GM04504 (cell line): ENCODE results near the gene TSPAN9.
"Not testable (repeated sequence)": the region's sequence is repeated elsewhere in the genome, so short reads cannot be mapped to it uniquely, and the experiment has no call there.

ENCODE experiments used
- DNase-seq: peaks from one replicate; pipeline ENCODE4 v3.0.0-alpha.2; 2012; ENCODE audit warnings: low read depth

TSPAN9 gene

DNA sequence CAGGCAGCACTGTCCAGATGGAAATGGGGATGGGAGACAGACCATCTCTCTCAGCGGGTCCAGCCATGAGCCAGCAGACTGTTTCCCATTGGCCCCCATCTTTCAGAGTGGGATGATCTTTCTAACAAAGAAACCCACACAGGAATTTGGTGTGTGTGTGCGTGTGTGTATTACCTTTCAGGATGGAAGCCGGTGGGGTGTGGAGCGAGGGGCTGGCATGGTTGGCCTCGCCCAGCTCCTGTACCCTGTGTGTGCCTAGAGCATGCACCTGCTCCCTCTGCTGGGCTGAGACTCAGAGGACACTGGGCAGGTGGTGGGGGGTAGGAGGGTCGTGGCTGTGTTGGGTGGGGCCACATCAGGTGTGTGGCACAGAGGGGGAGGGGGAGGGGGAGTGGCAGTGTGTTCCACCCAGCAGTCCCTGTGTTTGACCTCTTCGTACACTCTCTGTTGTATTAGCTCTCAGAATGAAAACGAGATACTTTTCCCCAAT, 33.0 kb upstream of the TSPAN9 start:
- no peak for DNase-seq

DNA sequence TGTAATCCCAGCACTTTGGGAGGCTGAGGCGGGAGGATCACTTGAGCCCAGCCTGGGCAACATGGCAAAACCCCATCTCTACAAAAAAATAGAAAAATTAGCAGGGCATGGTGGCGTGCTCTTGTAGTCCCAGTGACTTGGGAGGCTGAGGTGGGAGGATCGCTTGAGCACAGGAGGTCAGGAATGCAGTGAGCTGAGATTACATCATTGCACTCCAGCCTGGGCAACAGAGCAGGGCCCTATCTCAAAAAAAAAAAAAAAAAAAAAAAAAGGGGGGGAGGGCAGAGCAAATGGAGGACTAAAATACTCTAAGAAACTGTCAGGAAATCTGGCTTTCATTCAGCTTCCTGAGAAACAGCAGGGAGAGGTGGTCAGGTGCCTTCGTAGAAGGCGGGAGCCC, 31.7 kb upstream of the TSPAN9 start:
- no peak for DNase-seq

DNA sequence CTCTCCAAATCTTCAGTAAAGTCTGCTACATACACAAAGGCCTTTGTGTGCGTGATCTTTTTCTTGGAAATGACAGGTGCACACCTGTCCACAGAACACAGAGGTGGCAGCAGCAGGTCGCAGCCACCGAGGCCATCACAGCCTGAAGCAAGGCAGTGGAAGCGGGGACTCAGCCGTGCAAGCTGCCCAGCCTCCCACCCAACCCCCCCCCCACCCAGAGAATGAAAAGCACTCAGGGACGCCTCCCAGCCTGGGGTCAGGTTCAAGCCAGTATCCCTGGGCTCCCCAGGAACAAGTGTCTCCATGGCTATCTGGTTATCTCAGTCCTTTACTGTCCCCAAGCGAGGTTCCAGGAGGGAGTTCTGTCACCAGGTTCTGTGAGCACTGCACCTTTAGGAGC, 31.2 kb upstream of the TSPAN9 start:
- DNase-seq: no peak

DNA sequence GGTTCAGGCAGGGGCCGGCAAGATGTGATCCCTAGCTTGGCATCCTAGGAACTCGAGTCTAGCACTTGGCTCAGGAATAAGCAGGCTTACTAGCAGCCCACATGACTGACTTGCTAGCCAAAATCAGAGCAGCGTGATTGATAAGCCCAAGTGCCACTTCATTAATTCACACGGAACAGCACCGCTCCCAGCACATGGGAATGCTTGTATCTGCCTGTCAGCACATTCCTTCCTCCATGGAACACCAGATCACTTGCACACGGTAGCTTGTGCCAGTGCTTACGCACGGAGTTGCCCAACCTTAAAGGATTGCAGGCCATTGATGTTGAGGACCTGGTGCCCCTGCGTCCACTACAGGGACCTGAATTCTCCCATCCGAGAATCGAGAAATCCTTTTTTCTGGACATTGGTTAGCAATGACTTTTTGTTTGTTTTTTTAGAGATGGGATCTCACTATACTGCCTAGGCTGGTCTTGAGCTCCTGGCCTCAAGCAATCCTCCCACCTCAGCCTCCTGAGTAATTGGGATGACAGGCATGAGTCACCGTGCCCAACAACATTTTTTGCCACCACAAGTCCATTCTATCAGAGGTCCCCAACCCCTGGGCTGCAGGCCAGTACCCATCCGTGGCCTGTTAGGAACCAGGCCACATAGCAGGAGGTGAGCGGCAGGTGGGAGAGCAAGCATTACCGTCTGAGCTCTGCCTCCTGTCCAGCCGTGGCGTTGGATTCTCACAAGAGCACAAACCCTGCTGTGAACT, 30.6 kb upstream of the TSPAN9 start:
- no peak for DNase-seq

DNA sequence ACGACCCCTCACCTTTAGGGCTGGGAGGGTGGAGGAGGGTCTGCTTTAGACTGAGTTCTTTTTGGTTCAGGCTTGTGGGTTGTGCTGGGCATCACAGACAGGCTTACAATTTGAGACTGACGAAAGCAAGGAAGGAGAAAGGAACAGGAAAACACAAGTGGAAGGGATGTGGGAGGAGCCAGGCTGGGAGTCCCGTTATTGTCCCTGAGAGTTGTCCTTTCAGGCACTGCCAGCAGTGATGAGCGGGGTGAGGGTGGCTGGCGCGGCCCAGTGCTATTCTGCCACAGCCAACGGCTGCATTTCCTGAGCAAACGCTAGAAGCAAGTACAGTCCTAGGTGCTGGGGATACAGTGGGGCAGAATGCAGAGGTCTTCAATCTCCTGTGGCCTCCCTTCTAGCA, 29.2 kb upstream of the TSPAN9 start:
- no peak for DNase-seq

DNA sequence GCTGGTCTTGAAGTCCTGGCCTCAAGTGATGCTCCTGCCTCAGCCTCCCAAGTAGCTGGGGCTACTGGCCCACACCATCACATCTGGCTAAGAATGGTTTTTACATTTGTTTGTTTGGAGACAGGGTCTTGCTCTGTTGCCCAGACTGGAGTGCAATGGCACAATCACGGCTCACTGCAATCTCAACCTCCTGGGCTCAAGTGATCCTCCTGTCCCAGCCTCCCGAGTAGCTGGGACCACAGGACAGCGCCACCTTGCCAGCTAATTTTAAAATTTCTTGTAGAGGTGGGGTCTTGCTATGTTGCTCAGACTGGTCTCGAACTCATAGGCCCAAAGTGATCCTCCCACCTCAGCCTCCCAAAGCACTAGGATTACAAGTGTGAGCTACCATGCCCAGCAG, 28.6 kb upstream of the TSPAN9 start:
- DNase-seq: no peak

DNA sequence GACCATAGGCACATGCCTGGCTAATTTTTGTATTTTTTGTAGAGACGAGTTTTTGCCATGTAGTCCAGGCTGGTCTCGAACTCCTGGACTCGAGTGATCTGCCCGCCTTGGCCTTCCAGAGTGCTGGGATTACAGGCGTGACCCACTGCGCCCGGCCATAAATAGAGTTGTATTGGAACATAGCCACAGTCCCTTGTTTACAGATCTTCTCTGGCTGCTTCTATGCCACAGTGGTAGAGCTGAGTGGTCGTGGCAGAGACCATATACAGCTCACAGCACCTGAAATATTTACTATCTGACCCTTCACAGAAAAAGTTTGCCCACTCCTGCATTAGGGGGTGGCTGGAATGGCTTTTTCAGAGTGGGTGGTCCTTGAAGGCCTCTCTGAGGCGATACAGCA, 28.0 kb upstream of the TSPAN9 start:
- DNase-seq: no peak

DNA sequence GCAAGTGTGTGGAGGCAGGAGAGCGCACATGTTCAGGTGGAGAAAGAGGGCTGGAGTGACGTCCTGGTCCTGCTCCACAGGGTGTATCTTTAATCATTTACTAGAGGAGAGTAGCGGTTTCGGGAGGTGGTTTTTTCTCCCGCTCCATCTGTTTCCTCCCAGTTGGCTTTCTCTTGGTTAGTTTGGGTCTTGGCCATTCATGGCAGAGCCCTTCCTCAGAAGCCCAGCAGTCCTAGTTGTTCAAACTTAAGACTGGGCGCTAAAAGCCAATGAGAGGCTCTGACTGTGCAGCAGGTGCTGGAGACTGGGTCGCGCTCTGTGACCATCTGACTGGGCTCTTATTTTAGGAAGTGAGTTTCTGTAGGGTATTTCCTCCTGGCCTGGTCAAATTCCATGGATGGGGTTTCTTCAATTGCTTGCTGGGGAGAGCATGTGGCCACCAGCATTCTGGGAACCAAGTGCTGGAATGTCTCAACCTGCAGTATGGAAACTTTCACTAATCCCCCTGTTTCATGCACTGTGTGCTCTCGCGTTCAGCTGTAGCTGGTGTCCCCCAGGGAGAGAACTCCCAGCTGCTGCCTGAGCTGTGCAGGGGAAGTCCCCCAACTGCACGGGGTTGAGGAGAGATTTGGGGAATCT, 27.4 kb upstream of the TSPAN9 start:
- DNase-seq: no peak

DNA sequence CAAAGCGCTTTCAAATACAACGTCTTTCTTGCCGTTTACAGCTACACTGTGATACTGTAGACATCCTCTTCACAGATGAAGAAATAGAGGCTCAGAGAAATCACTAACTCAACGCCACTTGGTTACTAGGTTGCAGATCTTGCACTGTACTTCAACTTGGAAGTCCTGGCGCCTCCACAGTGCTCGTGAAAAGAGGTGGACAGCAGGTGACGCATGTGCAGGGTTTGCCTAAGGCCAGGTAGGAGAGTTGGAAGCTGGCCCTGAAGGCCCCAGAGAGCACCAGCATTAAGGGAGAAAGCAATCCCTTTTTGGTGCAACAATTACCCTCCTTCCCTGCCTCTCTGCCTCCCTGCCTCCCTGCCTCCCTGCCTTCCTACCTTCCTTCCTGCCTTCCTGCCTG, 22.8 kb upstream of the TSPAN9 start:
- no peak for DNase-seq

DNA sequence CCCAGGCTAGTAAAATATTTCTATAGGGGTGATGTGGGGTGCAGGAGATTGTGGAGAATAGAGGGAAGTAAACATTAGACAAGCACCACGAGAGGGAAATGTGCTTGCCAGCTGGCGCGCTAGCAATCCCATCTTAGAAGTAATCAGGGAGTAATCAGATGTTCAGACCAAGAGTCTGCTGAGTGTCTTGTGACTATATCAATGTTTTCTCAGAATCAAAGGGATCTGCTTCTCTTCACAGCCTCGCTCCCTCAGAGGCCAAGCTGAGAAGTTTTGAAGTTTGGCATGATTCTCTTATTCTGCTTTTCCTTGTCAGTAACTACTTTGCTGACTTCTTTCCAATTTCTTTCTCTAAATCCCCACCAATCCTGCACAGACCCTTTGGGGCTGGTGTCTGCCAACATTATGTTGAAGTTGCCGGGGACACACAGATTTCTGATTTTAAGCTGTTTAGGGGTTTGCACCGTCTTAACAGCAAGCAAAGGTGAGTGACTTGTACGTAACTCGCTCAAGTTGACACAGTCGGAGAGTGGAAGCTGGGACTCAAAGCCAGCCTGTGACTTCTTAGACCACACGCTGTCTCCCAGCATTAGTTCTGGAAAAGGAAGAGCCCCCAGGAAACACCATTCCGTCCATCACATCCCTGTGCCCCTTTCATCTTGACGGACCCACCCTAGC, 22.0 kb upstream of the TSPAN9 start:
- DNase-seq: no peak

DNA sequence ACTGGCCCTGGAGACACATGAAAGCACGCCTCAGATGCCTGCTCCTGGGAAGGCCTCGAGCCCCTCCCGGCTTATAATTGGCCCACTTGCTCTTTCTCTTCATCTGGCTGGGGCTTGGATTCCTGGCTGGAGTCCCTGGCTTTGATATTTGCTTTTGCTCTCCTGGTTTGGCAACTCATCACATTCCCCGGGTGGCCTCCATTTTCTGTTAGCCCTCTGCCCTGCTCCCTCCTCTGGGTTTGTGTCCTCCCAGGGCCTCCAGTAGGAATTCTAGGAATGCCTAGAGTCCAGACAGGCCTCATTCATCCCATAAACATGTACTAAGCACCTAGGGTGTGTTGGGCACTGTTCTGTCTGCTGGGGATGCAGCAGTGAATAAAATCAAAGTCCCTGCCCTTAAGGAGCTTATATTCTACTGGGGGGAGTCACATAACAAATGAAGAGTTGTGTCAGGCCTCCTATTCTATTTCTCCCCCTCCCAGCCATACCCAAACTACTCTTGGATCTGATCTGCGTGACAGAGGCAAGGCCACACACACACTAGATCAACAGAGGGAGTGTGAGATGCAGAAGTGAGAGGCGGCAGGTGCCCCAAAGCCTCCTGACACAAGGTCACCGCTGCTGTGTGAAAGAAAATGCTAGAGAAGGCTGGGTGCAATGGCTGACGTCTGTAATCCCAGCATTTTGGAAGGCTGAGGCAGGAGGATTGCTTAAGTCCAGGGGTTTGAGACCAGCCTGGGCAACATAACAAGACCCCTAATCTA, 21.3 kb upstream of the TSPAN9 start:
- DNase-seq: no peak

DNA sequence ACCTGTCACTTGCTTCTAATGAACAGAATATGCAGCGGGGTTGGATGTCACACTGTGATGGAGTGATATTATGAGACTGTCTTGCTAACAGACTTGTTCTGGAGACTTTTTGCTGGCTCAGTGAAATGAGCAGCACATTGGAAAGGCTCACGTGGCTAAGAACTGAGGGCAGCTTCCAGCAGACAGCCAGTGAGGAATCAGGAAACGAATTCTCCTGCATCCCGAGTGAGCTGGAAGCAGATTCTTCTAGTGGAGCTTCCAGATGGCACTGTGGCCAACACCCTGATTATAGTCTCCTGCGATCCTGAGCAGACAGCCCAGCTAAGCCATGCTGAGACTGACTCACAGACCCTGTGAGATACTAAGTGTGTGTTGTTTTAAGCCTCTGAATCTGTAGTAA, 16.1 kb upstream of the TSPAN9 start:
- DNase-seq: peak; percentile 51

DNA sequence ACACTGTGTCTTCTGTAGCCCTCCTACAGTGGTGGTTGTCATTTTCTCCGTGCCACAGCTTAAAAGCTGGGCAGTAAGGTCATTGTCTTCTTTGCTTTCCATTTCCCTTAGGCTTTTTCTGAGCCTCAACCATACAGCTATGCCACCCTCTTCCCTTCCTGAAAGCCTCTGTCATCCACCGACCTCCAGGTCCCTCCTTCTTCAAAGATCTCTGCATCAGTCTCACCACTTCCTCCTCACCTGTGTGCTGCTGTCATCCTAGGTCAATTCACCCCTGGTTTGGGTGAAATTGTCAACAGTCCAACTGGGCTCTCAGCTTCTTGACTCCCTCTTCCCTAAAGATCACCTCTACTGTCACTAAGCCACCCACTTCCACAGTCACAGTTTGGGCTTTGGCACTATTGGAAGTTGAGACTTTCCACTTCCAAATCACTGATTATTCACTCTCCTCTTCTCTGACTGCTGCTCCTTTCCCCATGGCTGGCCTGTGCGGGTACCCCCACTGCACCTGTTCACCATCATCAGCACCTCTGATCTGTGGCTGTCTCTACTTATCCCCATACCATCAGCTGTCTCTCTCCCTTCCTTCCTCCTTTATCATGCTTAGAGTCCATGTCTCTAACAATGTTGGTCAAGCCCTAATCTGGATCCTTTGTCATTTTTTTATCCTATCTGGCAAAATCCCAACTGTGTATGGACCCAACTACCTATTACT, 15.5 kb upstream of the TSPAN9 start:
- no peak for DNase-seq

DNA sequence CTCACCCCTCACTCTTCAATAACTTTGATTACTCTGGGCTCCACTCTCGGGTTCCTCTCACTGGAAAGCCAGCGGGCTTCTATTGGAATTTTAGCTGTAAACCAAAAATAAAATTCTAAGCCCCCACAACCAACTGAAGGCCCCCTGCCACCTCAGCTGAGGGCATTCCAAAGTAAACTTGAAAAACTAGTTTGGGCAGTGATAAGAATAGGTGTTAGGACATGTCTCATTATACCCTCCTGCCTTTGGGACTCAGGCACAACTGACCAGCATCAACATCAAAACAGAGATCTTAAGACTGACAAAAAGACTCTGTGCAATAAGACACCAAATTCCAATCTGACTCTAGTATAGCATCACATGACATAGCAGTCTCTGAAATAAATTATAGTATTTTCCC, 11.9 kb upstream of the TSPAN9 start:
- no peak for DNase-seq

DNA sequence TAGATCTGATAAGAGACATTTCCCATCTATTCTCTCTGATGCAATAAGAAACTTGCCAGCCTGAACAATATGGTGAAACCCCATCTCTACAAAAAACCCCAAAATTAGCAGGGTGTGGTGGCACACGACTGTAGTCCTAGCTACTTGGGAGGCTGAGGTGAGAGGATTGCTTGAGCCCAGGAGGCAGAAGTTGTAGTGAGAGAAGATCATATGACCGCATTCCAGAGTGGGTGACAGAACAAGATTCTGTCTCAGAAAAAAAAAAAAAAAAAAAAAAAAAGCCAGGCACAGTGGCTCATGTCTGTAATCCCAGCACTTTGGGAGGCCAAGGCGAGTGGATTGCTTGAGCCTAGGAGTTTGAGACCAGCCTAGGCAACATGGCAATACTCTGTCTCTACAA, 11.3 kb upstream of the TSPAN9 start:
- not testable (repeated sequence) for DNase-seq

DNA sequence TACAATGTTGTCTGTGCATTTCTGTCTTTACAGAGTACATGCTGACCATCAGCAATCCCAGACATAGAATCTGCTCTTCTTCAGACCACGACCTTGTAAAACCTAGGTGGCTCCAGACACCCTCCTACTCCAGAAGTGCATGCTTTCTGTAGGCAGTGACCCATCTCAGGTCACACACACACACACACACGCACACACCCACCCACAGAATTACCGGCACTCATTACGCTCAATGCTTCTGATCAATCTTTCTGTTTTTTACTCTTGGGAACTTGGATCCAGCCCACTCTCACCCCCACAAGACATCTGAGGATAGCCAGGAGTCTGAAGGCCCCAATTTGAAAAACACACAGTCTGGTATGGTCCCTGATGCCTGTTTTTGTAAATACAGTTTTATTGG, 7.5 kb upstream of the TSPAN9 start:
- no peak for DNase-seq

DNA sequence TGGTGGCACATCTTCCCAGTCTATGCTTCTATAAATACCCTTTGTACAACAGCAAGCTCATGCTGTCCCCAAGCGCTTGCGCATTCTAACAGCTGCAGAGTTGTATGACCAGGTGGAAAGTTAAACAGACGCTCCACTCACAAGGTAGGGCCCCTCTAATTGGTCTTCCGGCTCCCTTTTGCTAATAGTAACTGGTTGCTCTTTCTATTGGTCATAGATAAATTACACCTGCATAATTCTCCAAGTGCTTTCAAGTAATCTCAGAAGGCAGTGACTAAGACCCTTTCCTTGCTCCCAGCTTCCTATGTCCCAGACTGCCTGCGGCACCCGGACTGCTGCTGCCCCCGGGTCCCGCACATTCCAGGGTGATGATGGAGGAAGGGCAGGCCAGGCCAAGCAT, 6.1 kb upstream of the TSPAN9 start:
- DNase-seq: no peak

DNA sequence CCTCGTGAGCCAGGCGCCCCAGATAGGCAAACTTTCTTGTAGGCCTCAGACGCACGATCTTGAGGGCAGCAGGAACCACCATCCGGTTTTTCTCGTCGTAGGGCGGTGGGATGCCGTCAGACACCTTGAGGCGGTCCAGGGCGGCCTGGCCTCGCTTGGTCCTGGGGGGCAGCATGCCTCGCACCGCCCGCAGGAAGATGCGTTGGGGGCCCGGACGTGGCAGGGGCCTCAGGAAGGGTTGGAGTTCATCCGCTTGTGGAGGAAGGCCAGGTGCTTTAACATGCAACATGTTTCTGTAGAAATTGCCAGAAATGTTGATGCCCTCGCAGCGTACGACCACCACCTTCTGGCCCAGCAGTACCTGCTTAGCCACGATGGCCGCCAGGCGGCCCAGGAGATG, 5.5 kb upstream of the TSPAN9 start:
- no peak for DNase-seq

DNA sequence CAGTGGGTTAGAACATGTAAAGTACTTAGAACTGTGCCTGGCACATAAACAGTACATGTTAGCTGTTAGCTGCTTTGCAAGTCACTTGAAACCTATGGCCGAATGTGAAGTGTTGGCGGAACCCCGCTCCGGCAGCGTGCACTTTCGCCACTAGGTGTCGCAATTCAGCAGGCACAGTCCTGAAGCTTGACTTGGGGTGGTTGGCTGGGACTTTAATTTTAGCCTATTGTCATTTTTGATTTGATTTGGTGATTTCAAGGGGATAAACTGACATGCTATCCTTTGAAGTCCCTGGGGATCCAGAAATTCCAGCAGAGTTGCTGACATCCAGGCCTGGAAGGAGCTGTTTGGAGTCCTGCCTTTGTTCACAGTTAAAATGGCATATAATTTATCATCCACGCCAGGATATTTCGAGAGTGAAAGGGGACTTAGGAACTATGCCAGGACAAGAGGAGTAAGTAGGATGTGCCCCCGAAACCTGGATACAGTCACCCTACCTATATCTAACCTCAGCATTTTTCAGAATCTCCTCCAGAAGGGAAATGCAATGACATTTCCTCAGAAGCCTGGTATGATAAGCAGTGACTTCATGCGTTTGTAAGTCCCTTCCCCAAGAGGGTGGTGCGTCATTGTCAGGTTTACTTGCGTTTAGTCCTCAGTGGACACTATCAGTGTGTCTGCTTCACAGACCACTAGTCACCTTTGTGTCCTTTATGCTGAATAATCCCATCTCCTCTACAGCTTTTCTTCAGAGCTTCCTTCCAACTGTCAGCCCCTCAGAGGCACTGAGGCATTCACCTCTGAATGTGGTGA, 3.5 kb upstream of the TSPAN9 start:
- peak; percentile 55 for DNase-seq

DNA sequence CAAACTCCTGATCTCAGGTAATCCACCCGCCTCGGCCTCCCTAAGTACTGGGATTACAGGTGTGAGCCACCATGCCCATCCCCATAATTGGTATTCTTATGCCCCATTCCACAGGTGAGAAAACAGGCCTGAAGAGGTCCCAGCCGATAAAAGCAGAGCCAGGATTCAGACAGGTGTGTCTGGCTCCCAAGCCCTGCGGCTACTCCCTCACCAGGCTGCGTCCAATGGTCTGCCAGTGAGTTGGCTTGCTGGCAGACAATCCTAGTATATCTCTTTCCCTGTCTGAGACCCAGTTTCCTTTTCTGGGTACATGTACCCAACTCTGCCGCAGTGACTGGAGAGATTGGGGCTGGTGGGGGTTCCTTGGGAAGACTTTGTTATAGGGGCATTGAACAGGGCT, 1.9 kb upstream of the TSPAN9 start:
- no peak for DNase-seq

DNA sequence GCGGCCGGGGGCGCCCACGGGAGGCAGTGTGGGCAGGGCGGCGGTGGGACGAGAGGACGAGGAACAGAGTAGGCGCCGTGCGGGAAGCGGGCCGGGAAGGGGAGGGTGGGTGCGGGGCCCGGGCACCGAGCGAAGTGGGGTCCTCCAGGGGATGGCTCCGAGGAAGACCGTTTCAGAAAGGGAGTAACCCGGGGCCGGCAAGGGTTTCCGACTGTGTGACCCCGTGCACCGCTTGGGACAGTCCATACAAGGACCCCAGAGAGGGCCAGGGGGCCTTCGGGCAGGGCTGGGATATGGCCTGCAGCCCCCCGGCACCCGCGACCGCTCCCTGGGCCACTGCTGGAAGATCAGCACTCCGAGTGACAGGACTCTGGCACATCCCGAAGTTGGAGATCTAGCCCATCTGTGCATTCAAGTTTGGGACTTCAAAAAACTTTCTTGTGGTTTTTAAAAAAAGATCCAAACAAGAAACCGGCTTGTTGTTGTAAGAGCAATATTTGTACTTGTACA, 448 bp downstream of the TSPAN9 start:
- DNase-seq: no peak
